HCT116 (cell line): ENCODE data around the gene ACP1. TPM values are rescaled to one million over a fixed set of nuclear protein-coding genes. Genes with fewer than 3 reads are reported as not detected.

Experiments
- ATAC-seq: fragments of 200-7000 bp; cut with Tn5 transposase; 2 replicates; pipeline ENCODE4 v1.9.1; 2020; ENCODE audit warnings: mild to moderate bottlenecking, moderate library complexity
- BruUV-seq: library from RNA; stranded (reverse); fragments of 400-500 nt; replicated peaks from 2 replicates; lab custom pipeline; 2021; lab: Mats Ljungman, UMichigan
- CTCF ChIA-PET: fragments of 300-600 bp; sonication (Branson Sonifier 250); formaldehyde crosslinking; loops from one replicate; lab custom pipeline; 2021; ENCODE audit warnings: antibody characterized with exemption; lab: Charles Lee
- POLR2A ChIA-PET: fragments of 300-600, 350-600 bp; sonication (Branson Sonifier 250); formaldehyde crosslinking; loops from one replicate; lab custom pipeline; 2021; ENCODE audit warnings: antibody characterized with exemption; lab: Charles Lee
- RAD21 ChIA-PET, 2 experiments: fragments of 300-600 bp; sonication (Branson Sonifier 250); formaldehyde crosslinking; loops; one replicate each; lab custom pipeline; 2023; ENCODE audit warnings: low total read pairs in 2 of 2; ENCODE audit not compliant: uncharacterized antibody in 2 of 2, unreplicated experiment in 2 of 2, low non-redundant PET in 1 of 2; lab: Charles Lee
- DNase-seq: peaks from one replicate; pipeline ENCODE4 v3.0.0-alpha.2; 2010; ENCODE audit warnings: low read depth, low spot score
- H2AFZ ChIP-seq: fragments of 200-600 bp; shearing (Covaris generic), sonication (generic); 2 replicates; pipeline ENCODE4 v1.6.1; 2017; ENCODE audit warnings: low read depth, mixed run types, mixed read lengths, antibody characterized with exemption, low read length; ENCODE audit not compliant: poor library complexity, severe bottlenecking
- H3K27ac ChIP-seq: 2 replicates; pipeline ENCODE4 v1.5.1; 2012; ENCODE audit warnings: low read depth, low read length
- H3K27me3 ChIP-seq: fragments of 200-600 bp; sonication (generic); 2 replicates; pipeline ENCODE4 v1.6.1; 2016; ENCODE audit warnings: mixed run types, low read length, mixed read lengths; ENCODE audit not compliant: insufficient read depth
- H3K36me3 ChIP-seq, 2 experiments: fragments of 200-500 bp in 1 of 2; fragments of 200-600 bp in 1 of 2; sonication (Bioruptor generic) in 1 of 2; sonication (generic) in 1 of 2; 2 replicates each; pipeline versions ENCODE4 v1.5.1 to v1.6.1; 2014 to 2016; ENCODE audit warnings: low read length in 2 of 2, inconsistent platforms in 1 of 2, mixed read lengths in 1 of 2, mixed run types in 1 of 2; ENCODE audit not compliant: insufficient read depth in 2 of 2, control insufficient read depth in 1 of 2
- H3K4me1 ChIP-seq, 2 experiments: fragments of 200-600 bp in 1 of 2; sonication (generic) in 1 of 2; 2 replicates each; pipeline versions ENCODE4 v1.5.1 to v1.6.1; 2012 to 2017; ENCODE audit warnings: low read length in 2 of 2, inconsistent platforms in 1 of 2, mild to moderate bottlenecking in 1 of 2, mixed read lengths in 1 of 2, mixed run types in 1 of 2, moderate library complexity in 1 of 2; ENCODE audit not compliant: insufficient read depth in 2 of 2, control insufficient read depth in 1 of 2
- H3K4me2 ChIP-seq: fragments of 200-600 bp; sonication (generic); 2 replicates; pipeline ENCODE4 v1.6.1; 2017; ENCODE audit warnings: mixed run types, low read length, mixed read lengths
- H3K4me3 ChIP-seq, 2 experiments: fragments of 200-600 bp in 1 of 2; sonication (generic) in 1 of 2; replicated peaks in 1 of 2; 2 replicates each; pipeline ENCODE4 v1.5.1; 2011 to 2016; ENCODE audit warnings: low read length in 2 of 2, control low read depth in 1 of 2, low read depth in 1 of 2, mild to moderate bottlenecking in 1 of 2, mixed read lengths in 1 of 2, mixed run types in 1 of 2
- H3K79me2 ChIP-seq: fragments of 200-600 bp; sonication (generic); 2 replicates; pipeline ENCODE4 v1.6.1; 2017; ENCODE audit warnings: mild to moderate bottlenecking, mixed run types, low read length, moderate library complexity, mixed read lengths; ENCODE audit not compliant: insufficient read depth
- H3K9ac ChIP-seq: fragments of 200-600 bp; sonication (generic); 2 replicates; pipeline ENCODE4 v1.6.1; 2016; ENCODE audit warnings: low read length, mixed read lengths
- H3K9me2 ChIP-seq: fragments of 200-600 bp; sonication (generic), shearing (Covaris generic); 2 replicates; pipeline ENCODE4 v1.6.1; 2017; ENCODE audit warnings: mixed run types, mild to moderate bottlenecking, moderate library complexity; ENCODE audit not compliant: insufficient read depth
- H3K9me3 ChIP-seq, 2 experiments: fragments of 200-500 bp in 1 of 2; fragments of 200-600 bp in 1 of 2; sonication (Bioruptor generic) in 1 of 2; sonication (generic) in 1 of 2; 2 replicates each; pipeline ENCODE4 v1.6.1; 2014 to 2017; ENCODE audit warnings: low read length in 2 of 2, mixed read lengths in 2 of 2, inconsistent platforms in 1 of 2, low read depth in 1 of 2, mild to moderate bottlenecking in 1 of 2, mixed run types in 1 of 2, moderate library complexity in 1 of 2; ENCODE audit not compliant: control insufficient read depth in 1 of 2, insufficient read depth in 1 of 2
- H4K20me1 ChIP-seq: fragments of 200-600 bp; sonication (generic), shearing (Covaris generic); 2 replicates; pipeline ENCODE4 v1.6.1; 2017; ENCODE audit warnings: mixed run types, mild to moderate bottlenecking, moderate library complexity; ENCODE audit not compliant: insufficient read depth
- CTCF ChIP-seq, 3 experiments: fragments of 200-600 bp in 1 of 3; sonication (generic) in 1 of 3; IDR thresholded peaks in 2 of 3; conservative IDR thresholded peaks in 1 of 3; 2 replicates each; pipeline ENCODE4 v1.5.1; 2012 to 2017; ENCODE audit warnings: low read depth in 2 of 3, low read length in 2 of 3, antibody characterized with exemption in 1 of 3, borderline replicate concordance in 1 of 3, control low read depth in 1 of 3, mild to moderate bottlenecking in 1 of 3, mixed read lengths in 1 of 3, mixed run types in 1 of 3, moderate library complexity in 1 of 3; ENCODE audit not compliant: insufficient read depth in 1 of 3
- JUND ChIP-seq: IDR thresholded peaks from 2 replicates; pipeline ENCODE4 v1.6.1; 2012
- POLR2A ChIP-seq: IDR thresholded peaks from 2 replicates; pipeline ENCODE4 v1.7.0; 2011; ENCODE audit warnings: borderline replicate concordance; ENCODE audit not compliant: insufficient read depth, insufficient read length; ENCODE audit errors: extremely low read depth
- REST ChIP-seq: IDR thresholded peaks from 2 replicates; pipeline ENCODE4 v1.6.1; 2012; ENCODE audit warnings: low read depth
- SIN3A ChIP-seq: IDR thresholded peaks from 2 replicates; pipeline ENCODE4 v1.6.1; 2012; ENCODE audit warnings: low read depth
- SRF ChIP-seq: IDR thresholded peaks from 2 replicates; pipeline ENCODE4 v1.6.1; 2012; ENCODE audit warnings: low read depth
- YY1 ChIP-seq: IDR thresholded peaks from 2 replicates; pipeline ENCODE4 v1.6.1; 2011; ENCODE audit warnings: low read length, low read depth, moderate library complexity, mild to moderate bottlenecking; ENCODE audit not compliant: insufficient replicate concordance; ENCODE audit errors: extremely low read depth
- ZFX ChIP-seq: fragments of 450-650 bp; IDR thresholded peaks from 2 replicates; pipeline ENCODE4 v1.6.1; 2017
- ZNF274 ChIP-seq: fragments of 200-500 bp; sonication (Bioruptor generic); IDR thresholded peaks from 2 replicates; pipeline ENCODE4 v1.6.1; 2014; ENCODE audit warnings: mild to moderate bottlenecking, low read depth, low read length, inconsistent platforms
- intact Hi-C: fragments of 100-400 bp; cut with micrococcal nuclease; formaldehyde crosslinking; loops from 2 replicates; pipeline ENCODE4 v1.10.0; 2022
- total RNA-seq: library from RNA; stranded (reverse); gene quantifications from one replicate; pipeline ENCODE4 v1.2.1, GENCODE V29; 2021; ENCODE audit not compliant: unreplicated experiment

ACP1 gene
- total RNA-seq, 1 experiment from 2014 or later: 113 TPM

GRCh38 chr2:279956-280649, 15.4 kb downstream of the ACP1 start:
- H3K79me2 ChIP-seq: peaks cover 50% of the 10 kb centered on the region
- BruUV-seq: no TSS peak
- RAD21 ChIA-PET: no interaction called here
- POLR2A ChIA-PET: no interaction called here
- CTCF ChIA-PET: no interaction called here
- no peak overlapping the region for H3K27ac ChIP-seq
- peaks cover 4% of the 10 kb centered on the region; the same call in 1 of the 2 replicates for H4K20me1 ChIP-seq
- H3K9me3 ChIP-seq: no peaks in the 10 kb centered on the region
- H3K9me2 ChIP-seq: no peaks in the 10 kb centered on the region
- TF ChIP-seq CTCF (IDR thresholded peaks at IDR 0.05 in 2 of 3, conservative IDR thresholded peaks at IDR 0.05 in 1 of 3; ENCODE audit: borderline replicate concordance in 1 of 3, insufficient read depth in 1 of 3, low read depth in 2 of 3, low read length in 2 of 3): no peak
- TF ChIP-seq SIN3A: 0 out of 2 replicates have a peak, but pooled peaks have one; percentile 31
- TF ChIP-seq SRF: no peak
- TF ChIP-seq YY1: no peak
- TF ChIP-seq POLR2A: no peak
- TF ChIP-seq REST: no peak
- TF ChIP-seq JUND: no peak
- TF ChIP-seq ZFX: no peak
- TF ChIP-seq ZNF274: no peak
- TF ChIP-seq, all 23 proteins: peak for 1
- Histone ChIP-seq H3K36me3 (peaks cover 42 to 52% of the 10 kb centered on the region in 2 experiments), H2AFZ (no peak overlapping the region), H3K4me3 (no peak overlapping the region), H3K9ac (no peak overlapping the region), H3K4me1 (no peaks in the 10 kb centered on the region), H3K4me2 (no peak overlapping the region), H3K27me3 (no peaks in the 10 kb centered on the region)
- intact Hi-C loops: no loop called here
- DNase-seq (no peak), ATAC-seq (no peak)
